ENCODE data around the gene FBXO10. TPM values are rescaled to one million over a fixed set of nuclear protein-coding genes. Genes with fewer than 3 reads are reported as not detected.

The FBXO10 gene
- total and polyA plus RNA-seq, 2 of the 8 experiments (the other 6 are each of a cell fraction or from before 2014, with no cell fraction given): 13.1 to 13.9 TPM

- FAIRE-seq (no peak), DNase-seq (ENCODE audit: low read depth in 1 of 2, low spot score in 2 of 2) (no peak)
- ChIA-PET CTCF (ENCODE audit: partially characterized antibody) (no interaction called here), POLR2A (ENCODE audit: partially characterized antibody) (interaction anchor here (1.3 kb wide), 1 partner anchor 14 kb away, joined by 3 read pairs; no protein-coding TSS in a partner anchor)
- H2BK15ac ChIP-seq (ENCODE audit: low read length): no peak overlapping the region
- no peak overlapping the region for H2AFZ ChIP-seq (ENCODE audit: low read length)
- no peaks in the 10 kb centered on the region for H3K36me3 ChIP-seq (ENCODE audit: control insufficient read depth in 2 of 4, insufficient read depth in 4 of 4, low read length in 3 of 4)
- no peaks in the 10 kb centered on the region for H3K27me3 ChIP-seq (replicated peaks in 1 of 4; ENCODE audit: control insufficient read depth in 3 of 4, extremely low read depth in 1 of 4, insufficient read depth in 3 of 4, low read length in 3 of 4)
- no peaks in the 10 kb centered on the region for H3K79me2 ChIP-seq (ENCODE audit: control insufficient read depth in 1 of 2, insufficient read depth in 2 of 2, low read length in 2 of 2)
- no peak overlapping the region for H2AK5ac ChIP-seq (ENCODE audit: low read depth, low read length)
- no peak overlapping the region for H4K5ac ChIP-seq (ENCODE audit: insufficient read length, low read depth, low read length)
- no peak overlapping the region for H2BK5ac ChIP-seq (ENCODE audit: low read depth, low read length)
- H3K56ac ChIP-seq (replicated peaks; ENCODE audit: insufficient read length, low read depth, low read length): no peak overlapping the region
- no peak overlapping the region for H3K14ac ChIP-seq (ENCODE audit: insufficient read length)
- no peak for TF ChIP-seq SIX5 (IDR thresholded peaks at IDR 0.05; ENCODE audit: low read depth, low read length)
- TF ChIP-seq USF2 (IDR thresholded peaks at IDR 0.05; ENCODE audit: low read length): no peak
- TF ChIP-seq RBBP5 (IDR thresholded peaks at IDR 0.05; ENCODE audit: borderline replicate concordance, low read depth, low read length): no peak
- no peak for TF ChIP-seq TBP (IDR thresholded peaks at IDR 0.05; ENCODE audit: low read depth, low read length)
- no peak for TF ChIP-seq CTBP2 (IDR thresholded peaks at IDR 0.05; ENCODE audit: borderline replicate concordance, insufficient read depth, insufficient read length, low read length)
- TF ChIP-seq SRF (IDR thresholded peaks at IDR 0.05; ENCODE audit: low read depth, low read length): no peak
- TF ChIP-seq GTF2F1 (IDR thresholded peaks at IDR 0.05; ENCODE audit: borderline replicate concordance, low read depth, low read length): no peak
- TF ChIP-seq MAFK (IDR thresholded peaks at IDR 0.05; ENCODE audit: low read depth, low read length): no peak
- TF ChIP-seq KDM5A (IDR thresholded peaks at IDR 0.05; ENCODE audit: low read length): no peak
- no peak for TF ChIP-seq TEAD4 (IDR thresholded peaks at IDR 0.05; ENCODE audit: low read depth, low read length)
- TF ChIP-seq TAF7 (optimal IDR thresholded peaks at IDR 0.05; ENCODE audit: borderline replicate concordance, low read depth, low read length): no peak
- 97% methylated on average over 2 of the region's 2 CpGs; no CpG with 5 or more reads in 1 of the 2 experiments for WGBS, 2 experiments (ENCODE audit: extremely low coverage in 1 of 2, insufficient coverage in 1 of 2, insufficient read length in 1 of 2, insufficient replicate concordance in 2 of 2, low coverage in 1 of 2, low lambda C conversion rate in 2 of 2, missing lambda C conversion rate in 1 of 2)
- peaks cover 0 to 3% of the 10 kb centered on the region in 2 experiments for H4K20me1 ChIP-seq (replicated peaks in 1 of 2; ENCODE audit: control insufficient read depth in 1 of 2, insufficient read depth in 2 of 2, low read length in 2 of 2)
- H3K27ac ChIP-seq (ENCODE audit: low read depth, low read length): no peak overlapping the region
- no peak overlapping the region for H2BK120ac ChIP-seq (replicated peaks; ENCODE audit: low read depth, low read length)
- H3K4me1 ChIP-seq (replicated peaks in 1 of 4; ENCODE audit: control insufficient read depth in 3 of 4, insufficient read depth in 4 of 4, low read length in 3 of 4): no peaks in the 10 kb centered on the region; a peak in 1 of 7 replicates
- no peak overlapping the region for H3K4me3 ChIP-seq (ENCODE audit: extremely low read depth in 1 of 4, insufficient read depth in 2 of 4, low read depth in 3 of 4, low read length in 4 of 4)
- no peak overlapping the region for H3K4ac ChIP-seq (replicated peaks; ENCODE audit: insufficient read length, low read depth, low read length)
- no peaks in the 10 kb centered on the region for H3K9me3 ChIP-seq (ENCODE audit: insufficient read depth in 2 of 2, low read depth in 1 of 2, low read length in 1 of 2)
- H4K8ac ChIP-seq (ENCODE audit: extremely low read depth, insufficient read depth, low read length): no peak overlapping the region
- no peak overlapping the region for H2BK12ac ChIP-seq (ENCODE audit: low read depth, low read length)
- no peaks in the 10 kb centered on the region for H3K23me2 ChIP-seq (ENCODE audit: low read depth, low read length)
- no peak overlapping the region for H3K4me2 ChIP-seq (ENCODE audit: insufficient read depth in 1 of 2, low read depth in 2 of 2, low read length in 2 of 2)
- H3K9ac ChIP-seq (replicated peaks in 1 of 4; ENCODE audit: extremely low read depth in 1 of 4, low read depth in 3 of 4, low read length in 3 of 4): no peak overlapping the region
- H3K79me1 ChIP-seq (ENCODE audit: low read depth, low read length): no peaks in the 10 kb centered on the region
- H4K91ac ChIP-seq (replicated peaks; ENCODE audit: insufficient read length, low read length): no peak overlapping the region
- no peak overlapping the region for H3K23ac ChIP-seq (ENCODE audit: insufficient read length)
- H2BK20ac ChIP-seq (ENCODE audit: low read length): no peak overlapping the region
- H3K18ac ChIP-seq (ENCODE audit: extremely low read depth, low read length): no peak overlapping the region
Observed at GRCh38 chr9:37551888-37552287, 24.3 kb downstream of the FBXO10 start.
